ENCODE data around the gene LAMB2.

Gene LAMB2

GRCh38 chr3:49166752-49167556 lies 34.1 kb upstream of the LAMB2 start:
- Histone ChIP-seq H3K4me3 (ENCODE audit: low read length) (peak overlapping the region; percentile 88), H3K4me1 (ENCODE audit: insufficient read depth, low read length) (peaks cover 18% of the 10 kb centered on the region), H2AFZ (ENCODE audit: low read depth, low read length) (peak overlapping the region; percentile 18), H3K36me3 (ENCODE audit: insufficient read depth, low read length) (peaks cover 19% of the 10 kb centered on the region), H3K9me3 (ENCODE audit: low read length) (no peaks in the 10 kb centered on the region), H3K27me3 (ENCODE audit: insufficient read depth, low read length) (no peaks in the 10 kb centered on the region)

GRCh38 chr3:49165771-49166751 lies 33.2 kb upstream of the LAMB2 start, which contains the start of gene CCDC71:
TSS of gene CCDC71 (minus strand) at chr3:49166331. CDS start at chr3:49164208, 2,123 bp downstream.
- Histone ChIP-seq H3K36me3 (ENCODE audit: insufficient read depth, low read length) (peaks cover 24% of the 10 kb centered on the region), H3K4me3 (ENCODE audit: low read length) (peak within 1 kb of the TSS; percentile 88), H2AFZ (ENCODE audit: low read depth, low read length) (peak within 1 kb of the TSS; percentile 18), H3K27me3 (ENCODE audit: insufficient read depth, low read length) (no peaks in the 10 kb centered on the region), H3K4me1 (ENCODE audit: insufficient read depth, low read length) (peaks cover 14% of the 10 kb centered on the region), H3K9me3 (ENCODE audit: low read length) (no peaks in the 10 kb centered on the region)

GRCh38 chr3:49164983-49165720 lies 32.3 kb upstream of the LAMB2 start:
- peak overlapping the region; percentile 88 for H3K4me3 ChIP-seq (ENCODE audit: low read length)
- H3K27me3 ChIP-seq (ENCODE audit: insufficient read depth, low read length), result no peaks in the 10 kb centered on the region
- H2AFZ ChIP-seq (ENCODE audit: low read depth, low read length), result no peak overlapping the region
- peaks cover 9% of the 10 kb centered on the region for H3K4me1 ChIP-seq (ENCODE audit: insufficient read depth, low read length)
- no peaks in the 10 kb centered on the region for H3K9me3 ChIP-seq (ENCODE audit: low read length)
- H3K36me3 ChIP-seq (ENCODE audit: insufficient read depth, low read length), result peaks cover 24% of the 10 kb centered on the region

- H2AFZ ChIP-seq (ENCODE audit: low read depth, low read length), result no peak overlapping the region
- no peak overlapping the region for H3K4me3 ChIP-seq (ENCODE audit: low read length)
- peaks cover 9% of the 10 kb centered on the region for H3K4me1 ChIP-seq (ENCODE audit: insufficient read depth, low read length)
- H3K27me3 ChIP-seq (ENCODE audit: insufficient read depth, low read length), result no peaks in the 10 kb centered on the region
- no peaks in the 10 kb centered on the region for H3K9me3 ChIP-seq (ENCODE audit: low read length)
- peaks cover 24% of the 10 kb centered on the region for H3K36me3 ChIP-seq (ENCODE audit: insufficient read depth, low read length)
Measured at GRCh38 chr3:49163609-49164008, 30.8 kb upstream of the LAMB2 start.

GRCh38 chr3:49162751-49163419 lies 30.0 kb upstream of the LAMB2 start:
- peaks cover 9% of the 10 kb centered on the region for H3K4me1 ChIP-seq (ENCODE audit: insufficient read depth, low read length)
- H3K9me3 ChIP-seq (ENCODE audit: low read length), result no peaks in the 10 kb centered on the region
- peaks cover 24% of the 10 kb centered on the region for H3K36me3 ChIP-seq (ENCODE audit: insufficient read depth, low read length)
- H2AFZ ChIP-seq (ENCODE audit: low read depth, low read length), result no peak overlapping the region
- H3K27me3 ChIP-seq (ENCODE audit: insufficient read depth, low read length), result no peaks in the 10 kb centered on the region
- no peak overlapping the region for H3K4me3 ChIP-seq (ENCODE audit: low read length)

GRCh38 chr3:49161808-49162530 lies 29.1 kb upstream of the LAMB2 start:
- H2AFZ ChIP-seq (ENCODE audit: low read depth, low read length), result no peak overlapping the region
- H3K4me3 ChIP-seq (ENCODE audit: low read length), result no peak overlapping the region
- peaks cover 24% of the 10 kb centered on the region for H3K36me3 ChIP-seq (ENCODE audit: insufficient read depth, low read length)
- no peaks in the 10 kb centered on the region for H3K9me3 ChIP-seq (ENCODE audit: low read length)
- no peaks in the 10 kb centered on the region for H3K27me3 ChIP-seq (ENCODE audit: insufficient read depth, low read length)
- peaks cover 9% of the 10 kb centered on the region for H3K4me1 ChIP-seq (ENCODE audit: insufficient read depth, low read length)

- H3K4me1 ChIP-seq (ENCODE audit: insufficient read depth, low read length), result peaks cover 9% of the 10 kb centered on the region
- H3K9me3 ChIP-seq (ENCODE audit: low read length), result no peaks in the 10 kb centered on the region
- no peaks in the 10 kb centered on the region for H3K27me3 ChIP-seq (ENCODE audit: insufficient read depth, low read length)
- no peak overlapping the region for H3K4me3 ChIP-seq (ENCODE audit: low read length)
- H3K36me3 ChIP-seq (ENCODE audit: insufficient read depth, low read length), result peaks cover 24% of the 10 kb centered on the region
- H2AFZ ChIP-seq (ENCODE audit: low read depth, low read length), result no peak overlapping the region
Measured at GRCh38 chr3:49161197-49161596, 28.3 kb upstream of the LAMB2 start.

GRCh38 chr3:49158792-49159191 lies 25.9 kb upstream of the LAMB2 start:
- Histone ChIP-seq H3K4me1 (ENCODE audit: insufficient read depth, low read length) (no peaks in the 10 kb centered on the region), H3K9me3 (ENCODE audit: low read length) (no peaks in the 10 kb centered on the region), H3K27me3 (ENCODE audit: insufficient read depth, low read length) (no peaks in the 10 kb centered on the region)

GRCh38 chr3:49158103-49158709 lies 25.4 kb upstream of the LAMB2 start:
- Histone ChIP-seq H3K4me1 (ENCODE audit: insufficient read depth, low read length) (no peaks in the 10 kb centered on the region), H3K27me3 (ENCODE audit: insufficient read depth, low read length) (no peaks in the 10 kb centered on the region), H3K4me3 (ENCODE audit: low read length) (no peak overlapping the region), H3K9me3 (ENCODE audit: low read length) (no peaks in the 10 kb centered on the region), H2AFZ (ENCODE audit: low read depth, low read length) (no peak overlapping the region), H3K36me3 (ENCODE audit: insufficient read depth, low read length) (peaks cover 13% of the 10 kb centered on the region)

More at GRCh38 chr3:49158792-49159191, 25.9 kb upstream of the LAMB2 start:
- H3K4me3 ChIP-seq (ENCODE audit: low read length), result no peak overlapping the region
- peaks cover 19% of the 10 kb centered on the region for H3K36me3 ChIP-seq (ENCODE audit: insufficient read depth, low read length)
- H2AFZ ChIP-seq (ENCODE audit: low read depth, low read length), result no peak overlapping the region

- no peaks in the 10 kb centered on the region for H3K27me3 ChIP-seq (ENCODE audit: insufficient read depth, low read length)
- H3K4me3 ChIP-seq (ENCODE audit: low read length), result no peak overlapping the region
- H3K36me3 ChIP-seq (ENCODE audit: insufficient read depth, low read length), result peaks cover 6% of the 10 kb centered on the region
- H3K9me3 ChIP-seq (ENCODE audit: low read length), result no peaks in the 10 kb centered on the region
- H3K4me1 ChIP-seq (ENCODE audit: insufficient read depth, low read length), result no peaks in the 10 kb centered on the region
- H2AFZ ChIP-seq (ENCODE audit: low read depth, low read length), result no peak overlapping the region
Measured at GRCh38 chr3:49157289-49157688, 24.4 kb upstream of the LAMB2 start.

- Histone ChIP-seq H3K4me3 (ENCODE audit: low read length) (no peak overlapping the region), H3K36me3 (ENCODE audit: insufficient read depth, low read length) (no peaks in the 10 kb centered on the region), H3K4me1 (ENCODE audit: insufficient read depth, low read length) (no peaks in the 10 kb centered on the region), H2AFZ (ENCODE audit: low read depth, low read length) (no peak overlapping the region), H3K27me3 (ENCODE audit: insufficient read depth, low read length) (no peaks in the 10 kb centered on the region), H3K9me3 (ENCODE audit: low read length) (no peaks in the 10 kb centered on the region)
Measured at GRCh38 chr3:49153349-49153912, 20.6 kb upstream of the LAMB2 start.

Data from neuron (in vitro differentiated cells).